NCI-H187 (cell line): ENCODE measurements around the gene DACT3.

Experiments used
- DNase-seq, 2 experiments: peaks; one replicate each; lab custom pipeline; 2025; lab: John Stamatoyannopoulos, UW

DACT3 gene

DNA sequence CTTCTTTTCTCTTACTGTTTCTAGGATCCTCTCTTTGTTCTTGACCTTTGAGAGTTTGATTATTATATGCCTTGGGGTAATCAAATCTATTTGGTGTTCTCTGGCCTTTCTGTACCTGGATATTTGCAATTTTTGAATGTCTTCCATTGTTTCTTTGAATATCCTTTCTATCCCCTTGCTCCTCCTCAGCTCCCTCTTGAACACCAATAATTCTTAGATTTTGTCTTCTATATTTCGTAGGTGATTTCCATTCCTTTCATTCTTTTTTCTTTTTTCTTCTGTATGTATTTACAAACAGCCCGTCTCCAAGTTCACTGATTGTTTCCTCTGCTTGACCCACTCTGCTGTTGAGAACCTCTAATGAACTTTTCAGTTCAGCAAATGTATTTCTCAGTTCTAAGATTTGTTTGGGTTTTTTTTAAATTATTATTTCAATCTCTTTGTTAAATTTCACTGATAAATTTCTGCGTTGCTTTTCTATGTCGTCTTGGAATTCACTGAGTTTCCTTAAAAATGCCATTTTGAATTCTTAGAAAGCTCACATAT is 62.5 kb downstream of the DACT3 start:
- DNase-seq: no peak
